K562 (cell line): ENCODE data around the gene E2F2. TPM values are rescaled to one million over a fixed set of nuclear protein-coding genes. Genes with fewer than 3 reads are reported as not detected.

ENCODE experiments used
- ARNT ChIP-seq, 2 experiments: fragments of 450-650 bp; IDR thresholded peaks; 2 replicates each; pipeline ENCODE4 v1.6.1; 2016; ENCODE audit warnings: mild to moderate bottlenecking in 1 of 2
- BRF1 ChIP-seq: IDR thresholded peaks from 3 replicates; pipeline ENCODE4 v1.6.1; 2011; ENCODE audit warnings: borderline replicate concordance, mild to moderate bottlenecking; ENCODE audit not compliant: insufficient read length; ENCODE audit errors: extremely low read depth
- CBX5 ChIP-seq: IDR thresholded peaks from 2 replicates; pipeline ENCODE4 v1.6.1; 2014; ENCODE audit warnings: low read depth, borderline replicate concordance
- CREB1 ChIP-seq, 2 experiments: sonication (generic) in 1 of 2; formaldehyde crosslinking in 1 of 2; IDR thresholded peaks; 2 replicates each; pipeline versions ENCODE4 v1.6.1 to v1.8.0; 2012 to 2022; ENCODE audit warnings: inconsistent platforms in 1 of 2, mild to moderate bottlenecking in 1 of 2, missing genetic modification reagents in 1 of 2, moderate library complexity in 1 of 2
- CSDE1 ChIP-seq, 2 experiments: fragments of 450-650 bp; IDR thresholded peaks; 2 replicates each; pipeline ENCODE4 v1.6.1; 2016; ENCODE audit warnings: mild to moderate bottlenecking in 1 of 2
- FOXM1 ChIP-seq, 2 experiments: fragments of 450-650 bp in 1 of 2; sonication (generic) in 1 of 2; formaldehyde crosslinking in 1 of 2; IDR thresholded peaks; 2 replicates each; pipeline versions ENCODE4 v1.6.1 to v1.9.0; 2017 to 2022; ENCODE audit warnings: low read depth in 2 of 2, mild to moderate bottlenecking in 2 of 2, missing genetic modification reagents in 1 of 2, moderate library complexity in 1 of 2
- GTF2A2 ChIP-seq: IDR thresholded peaks from 2 replicates; pipeline ENCODE4 v1.6.1; 2016; ENCODE audit warnings: mild to moderate bottlenecking, missing genetic modification characterization, missing compliant biosample characterization
- HDAC1 ChIP-seq, 2 experiments: fragments of 450-650 bp; IDR thresholded peaks; 2 replicates each; pipeline ENCODE4 v1.6.1; 2016 to 2017; ENCODE audit warnings: inconsistent platforms in 1 of 2, mild to moderate bottlenecking in 1 of 2, moderate library complexity in 1 of 2
- JUND ChIP-seq, 2 experiments: IDR thresholded peaks; 2 replicates in 1 of 2; 3 replicates in 1 of 2; pipeline ENCODE4 v1.6.1; 2011; ENCODE audit warnings: borderline replicate concordance in 2 of 2, low read depth in 2 of 2, low read length in 2 of 2, improper control_type of control experiment in 1 of 2, missing biosample characterization in 1 of 2, missing genetic modification characterization in 1 of 2, missing genetic modification reagents in 1 of 2
- MLX ChIP-seq, 2 experiments: fragments of 450-650 bp in 1 of 2; sonication (generic) in 1 of 2; formaldehyde crosslinking; conservative IDR thresholded peaks; 2 replicates each; pipeline versions ENCODE4 v1.4.0 to v1.8.1; 2020 to 2022; ENCODE audit warnings: mild to moderate bottlenecking in 1 of 2, missing genetic modification reagents in 1 of 2
- PHF8 ChIP-seq: fragments of 200-600 bp; sonication (generic); IDR thresholded peaks from 2 replicates; pipeline ENCODE4 v1.6.1; 2012; ENCODE audit warnings: mixed run types, mild to moderate bottlenecking, inconsistent platforms, low read length, moderate library complexity, borderline replicate concordance
- POLR2H ChIP-seq: IDR thresholded peaks from 2 replicates; pipeline ENCODE4 v1.6.1; 2016; ENCODE audit warnings: missing genetic modification characterization, low read depth, mild to moderate bottlenecking, control low read depth, missing compliant biosample characterization, moderate library complexity
- RAD51 ChIP-seq: fragments of 450-650 bp; IDR thresholded peaks from 2 replicates; pipeline ENCODE4 v1.7.1; 2016; ENCODE audit warnings: low read depth, mild to moderate bottlenecking, borderline replicate concordance
- RBFOX2 ChIP-seq: fragments of 200-400 bp; formaldehyde crosslinking; IDR thresholded peaks from 2 replicates; pipeline ENCODE4 v1.6.1; 2017; ENCODE audit warnings: low read depth, mild to moderate bottlenecking, low read length, moderate library complexity
- SP1 ChIP-seq: sonication (generic); formaldehyde crosslinking; IDR thresholded peaks from 2 replicates; pipeline ENCODE4 v1.8.1; 2022; ENCODE audit warnings: mild to moderate bottlenecking, missing genetic modification reagents
- SREBF1 ChIP-seq: fragments of 150-350 bp; IDR thresholded peaks from 2 replicates; pipeline ENCODE4 v1.6.1; 2014; ENCODE audit warnings: antibody characterized with exemption, low read depth, low read length, borderline replicate concordance
- UBTF ChIP-seq, 2 experiments: IDR thresholded peaks; 2 replicates each; pipeline ENCODE4 v1.6.1; 2012; ENCODE audit warnings: improper control_type of control experiment in 2 of 2, low read depth in 2 of 2, low read length in 2 of 2, borderline replicate concordance in 1 of 2
- ZNF263 ChIP-seq: sonication (generic); formaldehyde crosslinking; IDR thresholded peaks from 2 replicates; pipeline ENCODE4 v1.8.0; 2022; ENCODE audit warnings: mild to moderate bottlenecking, missing genetic modification reagents, borderline replicate concordance
- polyA plus RNA-seq, 8 experiments: library from polyadenylated mRNA; depleted of rRNA in 4 of 8; stranded (reverse) in 5 of 8; unstranded in 3 of 8; fragments of >200 nt; fragmentation: Nextera tagmentation in 2 of 8; fragmentation: Illumina TruSeq in 1 of 8; extraction: Ambion mirVana in 2 of 8; extraction: Trizol in 1 of 8; gene quantifications; 2 replicates each; pipeline versions ENCODE4 v1.2.1 to v1.2.3, GENCODE V29; 2011 to 2014; ENCODE audit warnings: inconsistent platforms in 1 of 8, missing spikeins in 1 of 8
- total RNA-seq, 7 experiments: library from RNA; depleted of rRNA in 6 of 7; stranded (reverse); fragments of >200 nt in 6 of 7; fragmentation: Illumina TruSeq in 2 of 7; extraction: Trizol in 2 of 7; gene quantifications; 2 replicates each; pipeline versions ENCODE4 v1.2.1 to v1.2.3, GENCODE V29; 2011 to 2021; ENCODE audit warnings: low replicate concordance in 1 of 7
- TF ChIP-seq, protein P1 (sequence below): sonication (generic); formaldehyde crosslinking; IDR thresholded peaks from 2 replicates; pipeline ENCODE4 v1.8.1; 2023; ENCODE audit warnings: mild to moderate bottlenecking, missing genetic modification reagents

E2F2 gene
- total and polyA plus RNA-seq, 9 of the 15 experiments (the other 6 are each of a cell fraction or from before 2014, with no cell fraction given) = 3.1 to 25.3 (median 11.4) TPM

DNA sequence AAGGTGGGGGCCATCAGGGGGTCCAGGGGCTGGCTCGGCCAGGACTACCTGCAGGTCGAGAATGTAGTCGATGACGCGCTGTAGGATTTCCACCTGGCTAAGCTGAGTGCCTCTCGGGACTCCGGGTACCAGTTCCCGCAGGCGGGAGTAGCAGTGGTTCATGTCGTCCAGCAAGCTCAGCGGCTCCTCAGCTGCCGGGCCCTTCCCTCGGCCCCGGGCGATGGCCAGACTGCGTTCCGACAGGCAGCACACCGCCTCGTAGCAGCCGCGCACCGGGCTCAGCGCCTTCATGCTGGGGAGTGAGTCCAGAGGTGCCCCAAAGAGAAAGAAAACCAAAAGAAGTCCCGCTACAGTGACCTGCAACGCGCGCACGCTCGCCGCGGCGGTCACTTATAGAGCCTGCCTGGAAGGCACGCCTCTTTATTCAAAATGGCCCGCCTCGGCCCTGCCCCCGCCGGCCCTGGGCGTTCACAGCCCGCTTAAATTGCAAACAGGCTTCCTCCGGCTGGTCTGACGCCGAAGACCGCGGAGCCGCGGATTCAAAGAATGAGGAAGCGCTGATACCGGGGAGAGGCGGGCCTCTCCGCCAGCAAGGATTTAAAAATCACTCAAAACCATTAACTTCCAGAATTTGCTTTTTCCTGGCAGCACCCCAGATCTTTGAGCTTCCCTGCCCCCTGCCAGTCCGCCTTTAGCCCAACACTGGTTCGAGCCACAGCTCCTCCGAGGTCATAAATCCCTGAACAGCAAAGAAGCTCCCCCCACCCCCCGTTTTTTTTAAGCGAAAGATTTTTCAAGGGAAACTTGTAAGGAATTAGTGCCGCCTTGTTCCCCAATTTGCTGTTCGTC lies 28.3 kb upstream of the E2F2 start, which contains the start of gene ID3 (continued):
- peak; percentile 67 to 95; a peak in 3 of 4 replicates for TF ChIP-seq UBTF (IDR thresholded peaks at IDR 0.05; ENCODE audit: borderline replicate concordance in 1 of 2, low read depth in 2 of 2, low read length in 2 of 2)
- TF ChIP-seq ZNF263 = no peak
- peak; percentile 37; the same call in 1 of the 2 replicates for TF ChIP-seq JUND (IDR thresholded peaks at IDR 0.05; ENCODE audit: borderline replicate concordance, low read depth, low read length)
- peak; percentile 55; the same call in 1 of the 3 replicates for TF ChIP-seq JUND (tag; IDR thresholded peaks at IDR 0.05; ENCODE audit: borderline replicate concordance, low read depth, low read length)
- TF ChIP-seq CSDE1 (IDR thresholded peaks at IDR 0.05) = no peak
- peak; percentile 94 for TF ChIP-seq RBFOX2
- peak; percentile 66; the same call in 1 of the 2 replicates for TF ChIP-seq SP1 (CRISPR knock-in tag)
- no peak for TF ChIP-seq HDAC1 (IDR thresholded peaks at IDR 0.05)
- no peak for TF ChIP-seq MLX (CRISPR knock-in tag; conservative IDR thresholded peaks at IDR 0.05)
- no peak for TF ChIP-seq BRF1
- peak; percentile 97 for TF ChIP-seq POLR2H (tag)
- TF ChIP-seq PHF8 = peak; percentile 85; the same call in 1 of the 2 replicates
- no peak for TF ChIP-seq SREBF1
- peak; percentile 18; the same call in 1 of the 2 replicates for TF ChIP-seq RAD51
- TF ChIP-seq GTF2A2 = peak; percentile 56; the same call in 1 of the 2 replicates
- peak; percentile 12; the same call in 1 of the 2 replicates for TF ChIP-seq FOXM1 (IDR thresholded peaks at IDR 0.05; ENCODE audit: low read depth)
- no peak for TF ChIP-seq FOXM1 (CRISPR knock-in tag; IDR thresholded peaks at IDR 0.05; ENCODE audit: low read depth)
- TF ChIP-seq ARNT (IDR thresholded peaks at IDR 0.05) = no peak
- no peak; the same call in 1 of the 2 replicates for TF ChIP-seq CREB1 (IDR thresholded peaks at IDR 0.05)
- 0 out of 2 replicates have a peak, but pooled peaks have one; percentile 49 for TF ChIP-seq CREB1 (CRISPR knock-in tag; IDR thresholded peaks at IDR 0.05)
- 0 out of 2 replicates have a peak, but pooled peaks have one; percentile 15 for TF ChIP-seq CBX5
- TF ChIP-seq, protein P1, sequence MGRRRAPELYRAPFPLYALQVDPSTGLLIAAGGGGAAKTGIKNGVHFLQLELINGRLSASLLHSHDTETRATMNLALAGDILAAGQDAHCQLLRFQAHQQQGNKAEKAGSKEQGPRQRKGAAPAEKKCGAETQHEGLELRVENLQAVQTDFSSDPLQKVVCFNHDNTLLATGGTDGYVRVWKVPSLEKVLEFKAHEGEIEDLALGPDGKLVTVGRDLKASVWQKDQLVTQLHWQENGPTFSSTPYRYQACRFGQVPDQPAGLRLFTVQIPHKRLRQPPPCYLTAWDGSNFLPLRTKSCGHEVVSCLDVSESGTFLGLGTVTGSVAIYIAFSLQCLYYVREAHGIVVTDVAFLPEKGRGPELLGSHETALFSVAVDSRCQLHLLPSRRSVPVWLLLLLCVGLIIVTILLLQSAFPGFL = 0 out of 2 replicates have a peak, but pooled peaks have one; percentile 32
